Smooth muscle cell (in vitro differentiated cells): ENCODE measurements around the gene CERS5. TPM values are rescaled to one million over a fixed set of nuclear protein-coding genes. Genes with fewer than 3 reads are reported as not detected.

ENCODE experiments used
- DNase-seq: peaks from one replicate; lab custom pipeline; 2025; ENCODE audit not compliant: unreplicated experiment; lab: John Stamatoyannopoulos, UW
- H2AFZ ChIP-seq: fragments of 200-600 bp; sonication (generic); 2 replicates; pipeline ENCODE4 v1.6.0; 2016; ENCODE audit warnings: antibody characterized with exemption, low read depth, mild to moderate bottlenecking
- H3F3A ChIP-seq: fragments of 200-600 bp; sonication (generic); 2 replicates; pipeline ENCODE4 v1.6.0; 2017; ENCODE audit warnings: antibody characterized with exemption, low read depth
- H3K27ac ChIP-seq: fragments of 200-600 bp; sonication (generic); 2 replicates; pipeline ENCODE4 v1.5.1; 2016; ENCODE audit warnings: low read depth, mild to moderate bottlenecking
- H3K27me3 ChIP-seq: fragments of 200-600 bp; sonication (generic); 2 replicates; pipeline ENCODE4 v1.6.1; 2016; ENCODE audit warnings: low read depth, mild to moderate bottlenecking
- H3K36me3 ChIP-seq: fragments of 200-600 bp; sonication (generic); 2 replicates; pipeline ENCODE4 v1.5.1; 2016; ENCODE audit warnings: low read depth
- H3K4me1 ChIP-seq: fragments of 200-600 bp; sonication (generic); 2 replicates; pipeline ENCODE4 v1.5.1; 2016; ENCODE audit warnings: low read depth
- H3K4me2 ChIP-seq: fragments of 200-600 bp; sonication (generic); 2 replicates; pipeline ENCODE4 v1.6.0; 2016; ENCODE audit warnings: mild to moderate bottlenecking
- H3K4me3 ChIP-seq: fragments of 200-600 bp; sonication (generic); 2 replicates; pipeline ENCODE4 v1.5.1; 2016; ENCODE audit warnings: mild to moderate bottlenecking
- H3K79me2 ChIP-seq: fragments of 200-600 bp; sonication (generic); 2 replicates; pipeline ENCODE4 v1.6.0; 2016; ENCODE audit warnings: low read depth, mild to moderate bottlenecking
- H3K9ac ChIP-seq: fragments of 200-600 bp; sonication (generic); 2 replicates; pipeline ENCODE4 v1.6.0; 2016; ENCODE audit warnings: low read depth
- H3K9me3 ChIP-seq: fragments of 200-600 bp; sonication (generic); replicated peaks from 2 replicates; pipeline ENCODE4 v1.5.1; 2016; ENCODE audit warnings: low read depth
- H4K20me1 ChIP-seq: fragments of 200-600 bp; sonication (generic); 2 replicates; pipeline ENCODE4 v1.6.0; 2016; ENCODE audit warnings: low read depth
- CTCF ChIP-seq: fragments of 200-600 bp; sonication (generic); IDR thresholded peaks from 2 replicates; pipeline ENCODE4 v1.5.1; 2017; ENCODE audit warnings: borderline replicate concordance, mild to moderate bottlenecking, antibody characterized with exemption; ENCODE audit not compliant: insufficient read depth, poor library complexity, severe bottlenecking
- WGBS: methylation state at CpG from one replicate; pipeline ENCODE4 v1.1.7; 2016; ENCODE audit warnings: low lambda C conversion rate; 5-methylcytosine and 5-hydroxymethylcytosine counted together
- polyA plus RNA-seq: library from polyadenylated mRNA; unstranded; fragments of >200 nt; fragmentation: Nextera tagmentation; extraction: Ambion mirVana; gene quantifications from 2 replicates; pipeline ENCODE4 v1.2.1, GENCODE V29; 2016
- total RNA-seq: library from RNA; depleted of rRNA; stranded (reverse); fragments of >200 nt; gene quantifications from 2 replicates; pipeline ENCODE4 v1.2.3, GENCODE V29; 2014

CERS5 gene
- total and polyA plus RNA-seq, 2 experiments from 2014 or later = 53.5 to 102 TPM

GRCh38 chr12:50192908-50193307 is 25.7 kb upstream of the CERS5 start:
- no peak for DNase-seq
- Histone ChIP-seq H3K79me2 (peaks cover 9% of the 10 kb centered on the region), H4K20me1 (no peaks in the 10 kb centered on the region), H3K4me1 (no peaks in the 10 kb centered on the region), H3K9ac (no peak overlapping the region), H3K27ac (no peak overlapping the region), H3F3A (no peaks in the 10 kb centered on the region), H3K27me3 (no peaks in the 10 kb centered on the region), H3K9me3 (no peaks in the 10 kb centered on the region), H3K4me2 (no peak overlapping the region), H3K4me3 (no peak overlapping the region), H2AFZ (no peak overlapping the region), H3K36me3 (peaks cover 3% of the 10 kb centered on the region)
- TF ChIP-seq CTCF = no peak
- 91% methylated on average over 5 of the region's 5 CpGs for WGBS

DNA sequence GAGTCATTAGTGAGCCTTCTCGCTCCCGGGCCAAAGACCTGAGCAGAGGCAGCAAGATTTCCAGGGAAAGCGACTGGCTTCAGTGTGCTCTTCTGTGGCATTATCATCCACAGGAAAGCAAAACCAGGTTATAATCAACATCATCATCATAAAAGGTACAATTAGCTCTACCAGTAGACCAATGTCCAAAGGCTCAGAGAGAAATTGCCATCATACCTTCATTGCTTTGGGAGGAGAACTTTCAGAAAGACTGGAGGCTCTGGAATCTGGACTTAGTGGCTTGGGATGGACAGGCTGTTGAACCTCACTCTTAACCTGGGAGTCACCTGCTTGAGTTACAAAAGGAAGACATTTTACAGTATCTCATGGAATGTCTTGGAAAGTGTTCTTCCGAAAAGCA is 25.1 kb upstream of the CERS5 start:
- WGBS = 99% methylated on average over 4 of the region's 4 CpGs
- no peak overlapping the region for H3K4me3 ChIP-seq
- H3K36me3 ChIP-seq = peaks cover 3% of the 10 kb centered on the region
- no peaks in the 10 kb centered on the region for H3K27me3 ChIP-seq
- no peak for DNase-seq
- TF ChIP-seq CTCF = no peak
- no peaks in the 10 kb centered on the region for H3F3A ChIP-seq
- no peaks in the 10 kb centered on the region for H4K20me1 ChIP-seq
- peaks cover 9% of the 10 kb centered on the region for H3K79me2 ChIP-seq
- H2AFZ ChIP-seq = no peak overlapping the region
- H3K4me1 ChIP-seq = no peaks in the 10 kb centered on the region
- H3K27ac ChIP-seq = no peak overlapping the region
- H3K9me3 ChIP-seq = no peaks in the 10 kb centered on the region
- no peak overlapping the region for H3K4me2 ChIP-seq
- H3K9ac ChIP-seq = no peak overlapping the region

GRCh38 chr12:50190859-50191258 is 23.7 kb upstream of the CERS5 start:
- Histone ChIP-seq H3K79me2 (peaks cover 2% of the 10 kb centered on the region), H3K4me1 (peaks cover 9% of the 10 kb centered on the region), H3K27ac (no peak overlapping the region), H3K9ac (no peak overlapping the region), H3K27me3 (no peaks in the 10 kb centered on the region), H3K9me3 (no peaks in the 10 kb centered on the region), H3K4me3 (no peak overlapping the region), H3F3A (peaks cover 3% of the 10 kb centered on the region), H3K36me3 (peaks cover 3% of the 10 kb centered on the region), H4K20me1 (no peaks in the 10 kb centered on the region), H3K4me2 (no peak overlapping the region), H2AFZ (no peak overlapping the region)
- no peak for DNase-seq
- no peak for TF ChIP-seq CTCF
- 81% methylated on average over 1 of the region's 1 CpG for WGBS

DNA sequence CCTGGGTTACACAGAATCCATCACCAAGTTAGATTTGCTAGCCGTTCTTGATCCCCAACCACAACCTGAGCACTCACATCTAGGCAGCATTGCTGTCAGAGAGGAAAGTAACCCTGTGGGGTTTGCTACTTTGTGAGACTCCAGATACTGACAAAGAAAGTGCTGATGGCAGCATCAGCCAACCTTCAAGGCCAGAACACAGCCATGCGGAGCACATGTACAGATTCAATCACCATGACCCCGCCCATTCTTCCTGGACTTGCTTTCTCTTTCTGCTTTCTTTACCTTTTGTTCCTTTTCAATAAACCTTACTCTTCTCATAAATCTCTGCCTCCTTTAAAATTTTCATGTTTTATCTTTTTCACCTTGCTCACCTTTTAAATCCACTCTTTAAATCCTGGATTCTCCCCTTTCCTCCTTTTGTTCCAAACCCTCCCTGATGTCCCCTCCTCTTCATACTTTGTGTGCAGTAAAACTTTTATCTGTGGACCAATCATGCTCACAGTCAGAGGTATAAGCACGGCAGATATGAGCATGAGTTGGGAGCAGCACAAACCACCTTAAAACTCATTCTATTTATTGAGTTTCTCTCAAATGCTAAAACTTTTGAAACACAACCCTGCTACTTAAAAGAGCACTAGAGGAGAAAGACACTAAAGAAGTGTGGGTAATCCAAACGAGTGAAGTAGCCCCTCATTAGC is 21.9 kb upstream of the CERS5 start:
- H3K4me3 ChIP-seq = no peak overlapping the region
- peaks cover 12% of the 10 kb centered on the region for H3K4me1 ChIP-seq
- peak overlapping the region; percentile 91 for H3K27ac ChIP-seq
- no peak overlapping the region for H2AFZ ChIP-seq
- WGBS = 84% methylated on average over 5 of the region's 5 CpGs
- peaks cover 4% of the 10 kb centered on the region for H3K79me2 ChIP-seq
- no peak for DNase-seq
- H3F3A ChIP-seq = peaks cover 7% of the 10 kb centered on the region
- H3K9me3 ChIP-seq = no peaks in the 10 kb centered on the region
- H3K4me2 ChIP-seq = no peak overlapping the region
- no peaks in the 10 kb centered on the region for H3K36me3 ChIP-seq
- H3K9ac ChIP-seq = no peak overlapping the region
- TF ChIP-seq CTCF = no peak
- no peaks in the 10 kb centered on the region for H3K27me3 ChIP-seq
- H4K20me1 ChIP-seq = no peaks in the 10 kb centered on the region
